ENCODE results near the gene ILF3. TPM values are rescaled to one million over a fixed set of nuclear protein-coding genes. Genes with fewer than 3 reads are reported as not detected.

ILF3 gene
- total RNA-seq, 1 experiment from 2014 or later, result 267 TPM

- Mint-ChIP-seq H3K9me3 (ENCODE audit: low read depth, unreplicated experiment) (no peaks in the 10 kb centered on the region), H3K36me3 (ENCODE audit: insufficient read depth, unreplicated experiment) (peaks cover 14% of the 10 kb centered on the region), H3K27ac (ENCODE audit: unreplicated experiment) (no peak overlapping the region), H3K27me3 (ENCODE audit: unreplicated experiment) (no peaks in the 10 kb centered on the region), H3K4me3 (ENCODE audit: low read depth, unreplicated experiment) (no peak overlapping the region), H3K4me1 (ENCODE audit: low read depth, unreplicated experiment) (no peaks in the 10 kb centered on the region)
- DNase-seq, result no peak
- CTCF ChIA-PET, result no interaction called here
- no TSS peak for BruUV-seq (replicated peaks)
- intact Hi-C loops (cut with micrococcal nuclease; ENCODE audit: unreplicated experiment), result no loop called here
- no peak for TF ChIP-seq CTCF (IDR thresholded peaks at IDR 0.05; ENCODE audit: unreplicated experiment)
Observed at GRCh38 chr19:10725415-10725814, 71.3 kb downstream of the ILF3 start.

GRCh38 chr19:10726268-10726667 is 72.1 kb downstream of the ILF3 start:
- CTCF ChIA-PET, result no interaction called here
- Mint-ChIP-seq H3K4me1 (ENCODE audit: low read depth, unreplicated experiment) (no peaks in the 10 kb centered on the region), H3K36me3 (ENCODE audit: insufficient read depth, unreplicated experiment) (peaks cover 14% of the 10 kb centered on the region), H3K27ac (ENCODE audit: unreplicated experiment) (no peak overlapping the region), H3K4me3 (ENCODE audit: low read depth, unreplicated experiment) (no peak overlapping the region), H3K27me3 (ENCODE audit: unreplicated experiment) (no peaks in the 10 kb centered on the region), H3K9me3 (ENCODE audit: low read depth, unreplicated experiment) (no peaks in the 10 kb centered on the region)
- intact Hi-C loops (cut with micrococcal nuclease; ENCODE audit: unreplicated experiment), result no loop called here
- no peak for DNase-seq
- TF ChIP-seq CTCF (IDR thresholded peaks at IDR 0.05; ENCODE audit: unreplicated experiment), result no peak
- no TSS peak for BruUV-seq (replicated peaks)

- no peaks in the 10 kb centered on the region for H3K9me3 Mint-ChIP-seq (ENCODE audit: low read depth, unreplicated experiment)
- no TSS peak for BruUV-seq (replicated peaks)
- intact Hi-C loops (cut with micrococcal nuclease; ENCODE audit: unreplicated experiment), result no loop called here
Observed at GRCh38 chr19:10727685-10728201, 73.6 kb downstream of the ILF3 start.

GRCh38 chr19:10729411-10729810 is 75.3 kb downstream of the ILF3 start:
- no TSS peak for BruUV-seq (replicated peaks)
- H3K27ac Mint-ChIP-seq (ENCODE audit: unreplicated experiment), result no peak overlapping the region
- intact Hi-C loops (cut with micrococcal nuclease; ENCODE audit: unreplicated experiment), result no loop called here
- no peak for DNase-seq
- H3K4me1 Mint-ChIP-seq (ENCODE audit: low read depth, unreplicated experiment), result no peaks in the 10 kb centered on the region
- peaks cover 5% of the 10 kb centered on the region for H3K36me3 Mint-ChIP-seq (ENCODE audit: insufficient read depth, unreplicated experiment)
- CTCF ChIA-PET, result no interaction called here
- no peak overlapping the region for H3K4me3 Mint-ChIP-seq (ENCODE audit: low read depth, unreplicated experiment)
- H3K9me3 Mint-ChIP-seq (ENCODE audit: low read depth, unreplicated experiment), result no peaks in the 10 kb centered on the region
- no peaks in the 10 kb centered on the region for H3K27me3 Mint-ChIP-seq (ENCODE audit: unreplicated experiment)
- no peak for TF ChIP-seq CTCF (IDR thresholded peaks at IDR 0.05; ENCODE audit: unreplicated experiment)

More at GRCh38 chr19:10727685-10728201, 73.6 kb downstream of the ILF3 start:
- H3K27me3 Mint-ChIP-seq (ENCODE audit: unreplicated experiment), result no peaks in the 10 kb centered on the region
- DNase-seq, result no peak
- H3K36me3 Mint-ChIP-seq (ENCODE audit: insufficient read depth, unreplicated experiment), result peaks cover 14% of the 10 kb centered on the region
- H3K4me3 Mint-ChIP-seq (ENCODE audit: low read depth, unreplicated experiment), result no peak overlapping the region
- TF ChIP-seq CTCF (IDR thresholded peaks at IDR 0.05; ENCODE audit: unreplicated experiment), result no peak
- H3K4me1 Mint-ChIP-seq (ENCODE audit: low read depth, unreplicated experiment), result no peaks in the 10 kb centered on the region
- no peak overlapping the region for H3K27ac Mint-ChIP-seq (ENCODE audit: unreplicated experiment)
- CTCF ChIA-PET, result interaction anchor here (1.1 kb wide), 1 partner anchor 10 kb away, joined by 3 read pairs; the partner anchor contains the start of gene DNM2

Data from Calu3 (cell line).